Glutamatergic neuron (in vitro differentiated cells): Measurements from ENCODE around the gene AKAP8L. TPM values are rescaled to one million over a fixed set of nuclear protein-coding genes. Genes with fewer than 3 reads are reported as not detected.

Experiments
- DNase-seq: peaks from one replicate; pipeline ENCODE4 v3.0.0; 2022
- H3K27ac Mint-ChIP-seq: one replicate; pipeline ENCODE4 v1.8.0; 2020; ENCODE audit warnings: mild to moderate bottlenecking, mixed read lengths, inconsistent platforms; ENCODE audit not compliant: unreplicated experiment
- H3K27me3 Mint-ChIP-seq: one replicate; pipeline ENCODE4 v1.8.0; 2020; ENCODE audit warnings: mild to moderate bottlenecking, moderate library complexity, mixed read lengths, inconsistent platforms; ENCODE audit not compliant: unreplicated experiment
- H3K36me3 Mint-ChIP-seq: one replicate; pipeline ENCODE4 v1.8.0; 2020; ENCODE audit warnings: mild to moderate bottlenecking, mixed read lengths, inconsistent platforms; ENCODE audit not compliant: unreplicated experiment
- H3K4me1 Mint-ChIP-seq: one replicate; pipeline ENCODE4 v1.8.0; 2020; ENCODE audit warnings: mild to moderate bottlenecking, low read depth, mixed read lengths, inconsistent platforms; ENCODE audit not compliant: unreplicated experiment
- H3K4me3 Mint-ChIP-seq: one replicate; pipeline ENCODE4 v1.8.0; 2020; ENCODE audit warnings: mild to moderate bottlenecking, mixed read lengths, inconsistent platforms; ENCODE audit not compliant: unreplicated experiment
- H3K9me3 Mint-ChIP-seq: one replicate; pipeline ENCODE4 v1.8.0; 2020; ENCODE audit warnings: mild to moderate bottlenecking, moderate library complexity, mixed read lengths, inconsistent platforms; ENCODE audit not compliant: unreplicated experiment
- total RNA-seq: library from RNA; stranded (reverse); fragmentation: NEBNext Ultra II Directional; extraction: Animal tissue kit (Norgen Biotek cat#: 25700); gene quantifications from one replicate; pipeline ENCODE4 v1.2.1, GENCODE V29; 2021; ENCODE audit not compliant: unreplicated experiment
- TF ChIP-seq, protein P1 (sequence below): fragments of 200-600 bp; sonication (generic); IDR thresholded peaks from one replicate; pipeline ENCODE4 v1.5.0; 2021; ENCODE audit not compliant: partially characterized antibody, unreplicated experiment

The AKAP8L gene
- total RNA-seq, 1 donor from 2014 or later: 354 TPM

DNA sequence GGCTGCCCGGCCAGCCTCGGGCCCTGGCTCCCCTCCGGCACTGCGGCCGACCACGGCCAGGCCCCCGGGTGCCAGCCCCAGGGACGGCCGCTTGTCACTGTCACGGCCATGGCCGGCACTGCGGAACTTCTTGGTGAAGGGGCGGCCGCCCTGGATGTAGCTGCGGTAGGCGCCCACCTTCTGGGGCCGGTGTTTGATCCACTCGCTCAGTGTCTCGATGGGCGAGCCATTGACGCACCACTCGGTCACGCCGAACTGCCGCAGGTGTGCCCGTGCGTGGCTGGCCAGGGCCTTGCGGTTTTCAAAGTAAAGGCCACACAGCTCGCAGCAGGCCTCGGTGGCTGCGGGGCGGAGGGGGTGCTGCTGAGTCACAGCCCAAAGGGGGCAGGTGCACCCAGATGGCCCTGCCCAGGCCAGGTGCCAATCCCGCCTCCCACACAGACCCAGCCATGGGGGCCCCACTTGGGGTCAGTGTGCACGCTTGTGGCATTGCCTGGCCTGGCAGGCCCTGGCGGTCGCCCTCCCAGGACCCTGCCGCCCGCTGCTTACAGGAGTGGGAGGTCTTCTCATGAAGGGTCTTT lies 6.0 kb upstream of the AKAP8L start:
- H3K4me1 Mint-ChIP-seq: peaks cover 5% of the 10 kb centered on the region
- no peak for DNase-seq
- H3K9me3 Mint-ChIP-seq: peaks cover 9% of the 10 kb centered on the region
- TF ChIP-seq, protein P1, sequence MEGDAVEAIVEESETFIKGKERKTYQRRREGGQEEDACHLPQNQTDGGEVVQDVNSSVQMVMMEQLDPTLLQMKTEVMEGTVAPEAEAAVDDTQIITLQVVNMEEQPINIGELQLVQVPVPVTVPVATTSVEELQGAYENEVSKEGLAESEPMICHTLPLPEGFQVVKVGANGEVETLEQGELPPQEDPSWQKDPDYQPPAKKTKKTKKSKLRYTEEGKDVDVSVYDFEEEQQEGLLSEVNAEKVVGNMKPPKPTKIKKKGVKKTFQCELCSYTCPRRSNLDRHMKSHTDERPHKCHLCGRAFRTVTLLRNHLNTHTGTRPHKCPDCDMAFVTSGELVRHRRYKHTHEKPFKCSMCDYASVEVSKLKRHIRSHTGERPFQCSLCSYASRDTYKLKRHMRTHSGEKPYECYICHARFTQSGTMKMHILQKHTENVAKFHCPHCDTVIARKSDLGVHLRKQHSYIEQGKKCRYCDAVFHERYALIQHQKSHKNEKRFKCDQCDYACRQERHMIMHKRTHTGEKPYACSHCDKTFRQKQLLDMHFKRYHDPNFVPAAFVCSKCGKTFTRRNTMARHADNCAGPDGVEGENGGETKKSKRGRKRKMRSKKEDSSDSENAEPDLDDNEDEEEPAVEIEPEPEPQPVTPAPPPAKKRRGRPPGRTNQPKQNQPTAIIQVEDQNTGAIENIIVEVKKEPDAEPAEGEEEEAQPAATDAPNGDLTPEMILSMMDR: no peak
- peaks cover 5% of the 10 kb centered on the region for H3K27me3 Mint-ChIP-seq
- H3K4me3 Mint-ChIP-seq: no peak overlapping the region
- peaks cover 13% of the 10 kb centered on the region for H3K36me3 Mint-ChIP-seq
- no peak overlapping the region for H3K27ac Mint-ChIP-seq

DNA sequence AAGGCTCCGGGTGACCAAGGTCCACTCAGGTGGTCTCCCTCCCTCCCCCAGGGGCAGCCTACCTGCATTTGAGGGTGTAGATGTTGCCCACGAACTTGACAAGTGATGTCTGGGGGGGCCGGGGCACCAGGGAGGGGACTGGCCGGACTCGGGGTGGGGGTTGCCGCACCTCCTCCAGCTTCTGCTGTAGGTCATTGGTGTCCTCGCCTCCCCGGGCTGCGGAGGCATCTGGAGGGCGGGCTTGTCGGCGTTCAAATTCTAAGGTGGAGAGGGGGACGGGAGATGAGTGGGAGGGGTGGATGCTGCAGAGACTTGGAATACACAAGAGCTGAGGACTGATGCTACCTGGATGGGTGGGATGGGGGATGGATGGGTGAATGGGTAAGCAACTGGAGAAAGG lies 5.3 kb upstream of the AKAP8L start:
- H3K27me3 Mint-ChIP-seq: peaks cover 5% of the 10 kb centered on the region
- peaks cover 13% of the 10 kb centered on the region for H3K36me3 Mint-ChIP-seq
- peaks cover 8% of the 10 kb centered on the region for H3K4me1 Mint-ChIP-seq
- peaks cover 9% of the 10 kb centered on the region for H3K9me3 Mint-ChIP-seq
- no peak for DNase-seq
- TF ChIP-seq, protein P1: no peak
- H3K4me3 Mint-ChIP-seq: no peak overlapping the region
- no peak overlapping the region for H3K27ac Mint-ChIP-seq

DNA sequence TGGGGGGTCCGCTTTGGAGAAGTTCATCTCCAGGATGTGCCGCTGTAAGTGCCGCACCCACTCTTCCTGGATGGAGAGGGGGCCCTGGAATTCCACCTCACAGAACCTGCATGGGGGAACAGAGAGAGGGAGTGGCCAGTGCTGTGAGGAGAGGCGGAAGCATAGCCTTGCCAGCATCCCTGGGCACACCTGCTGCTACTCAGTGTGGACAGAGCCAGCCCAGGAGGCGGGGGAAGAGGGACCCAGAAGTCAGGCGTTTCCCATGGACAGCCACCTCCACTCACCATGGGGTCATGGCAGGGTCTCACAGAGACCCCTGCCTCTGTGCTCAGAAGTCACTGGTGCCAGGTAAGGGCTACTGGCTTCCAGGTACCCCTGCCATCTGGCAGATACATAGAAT lies 4.3 kb upstream of the AKAP8L start:
- Mint-ChIP-seq H3K27me3 (peaks cover 9% of the 10 kb centered on the region), H3K36me3 (peaks cover 13% of the 10 kb centered on the region), H3K27ac (no peak overlapping the region), H3K4me3 (no peak overlapping the region), H3K9me3 (peaks cover 11% of the 10 kb centered on the region), H3K4me1 (peaks cover 8% of the 10 kb centered on the region)
- DNase-seq: no peak
- TF ChIP-seq, protein P1: no peak

DNA sequence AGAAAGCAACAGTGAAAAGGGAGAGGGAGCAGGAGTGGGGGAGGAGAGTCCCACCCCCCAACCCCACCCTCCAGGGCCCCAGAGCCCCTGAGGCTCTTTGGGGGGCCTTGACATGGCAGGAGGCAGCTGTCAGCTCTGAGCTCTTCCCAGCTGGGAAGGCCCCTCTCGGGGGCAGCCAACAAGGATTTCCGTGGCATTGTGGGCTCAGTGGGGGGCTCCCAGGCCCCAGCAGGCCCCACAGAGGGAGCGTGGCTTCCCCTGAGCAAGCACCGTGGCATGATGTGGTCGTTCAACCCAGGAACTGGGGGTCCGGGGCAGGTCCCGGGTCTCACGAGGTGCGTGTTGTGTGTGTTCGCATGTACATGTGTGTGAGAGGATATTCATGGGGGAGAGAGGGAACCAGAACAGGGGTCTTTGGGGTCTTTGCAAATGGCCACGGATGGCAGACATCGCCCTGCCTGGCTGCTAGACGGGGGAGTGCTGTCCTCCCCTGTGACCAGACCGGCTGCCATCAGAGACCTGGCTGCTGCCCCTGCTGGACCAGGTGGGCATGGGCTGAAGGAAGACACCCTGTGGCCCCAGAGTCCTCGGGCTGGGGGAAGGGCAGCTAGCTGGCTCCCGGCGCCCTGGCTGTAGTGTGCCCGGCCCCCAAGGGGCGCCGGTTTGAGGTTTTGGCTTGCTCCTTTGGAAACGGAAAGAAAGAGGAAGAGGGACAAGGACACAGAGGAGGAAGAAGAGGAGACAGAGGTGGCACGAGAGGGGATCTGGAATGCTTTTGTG lies 3.7 kb upstream of the AKAP8L start:
- peaks cover 13% of the 10 kb centered on the region for H3K36me3 Mint-ChIP-seq
- DNase-seq: no peak
- H3K27ac Mint-ChIP-seq: no peak overlapping the region
- TF ChIP-seq, protein P1: no peak
- H3K9me3 Mint-ChIP-seq: peaks cover 15% of the 10 kb centered on the region
- peaks cover 8% of the 10 kb centered on the region for H3K4me1 Mint-ChIP-seq
- no peak overlapping the region for H3K4me3 Mint-ChIP-seq
- peaks cover 10% of the 10 kb centered on the region for H3K27me3 Mint-ChIP-seq

DNA sequence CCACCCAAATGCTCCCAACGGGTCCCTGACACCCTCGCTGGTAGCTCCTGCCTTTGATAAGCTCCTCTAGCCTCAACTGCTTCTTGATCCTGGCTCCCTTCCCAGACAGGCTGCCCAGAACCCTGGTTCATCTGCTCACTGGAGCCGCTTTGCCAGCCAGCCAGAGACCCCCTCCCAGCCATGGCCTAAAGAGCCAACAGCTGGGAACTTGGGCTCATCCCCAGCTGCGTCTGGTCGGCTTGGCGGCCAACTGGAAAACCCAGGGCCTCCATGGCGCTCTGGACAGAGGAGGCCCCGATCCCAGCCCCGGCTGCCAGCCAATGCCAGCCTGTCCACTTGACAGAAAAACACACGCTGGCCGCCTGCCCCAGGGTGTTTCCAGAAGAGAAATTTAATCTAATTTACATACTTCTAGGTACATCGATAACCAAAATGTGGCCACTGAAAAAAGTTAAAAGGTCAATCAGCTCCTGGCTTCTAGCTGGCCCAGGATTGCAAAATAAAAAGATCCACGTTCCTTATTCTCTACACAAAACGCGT lies 3.0 kb upstream of the AKAP8L start:
- Mint-ChIP-seq H3K9me3 (peaks cover 17% of the 10 kb centered on the region), H3K27me3 (peaks cover 10% of the 10 kb centered on the region), H3K36me3 (peaks cover 13% of the 10 kb centered on the region), H3K4me3 (no peak overlapping the region), H3K4me1 (peaks cover 14% of the 10 kb centered on the region), H3K27ac (no peak overlapping the region)
- DNase-seq: no peak
- TF ChIP-seq, protein P1: no peak
